Measurements from ENCODE around the gene ACSL6.

Gene ACSL6, protein sequence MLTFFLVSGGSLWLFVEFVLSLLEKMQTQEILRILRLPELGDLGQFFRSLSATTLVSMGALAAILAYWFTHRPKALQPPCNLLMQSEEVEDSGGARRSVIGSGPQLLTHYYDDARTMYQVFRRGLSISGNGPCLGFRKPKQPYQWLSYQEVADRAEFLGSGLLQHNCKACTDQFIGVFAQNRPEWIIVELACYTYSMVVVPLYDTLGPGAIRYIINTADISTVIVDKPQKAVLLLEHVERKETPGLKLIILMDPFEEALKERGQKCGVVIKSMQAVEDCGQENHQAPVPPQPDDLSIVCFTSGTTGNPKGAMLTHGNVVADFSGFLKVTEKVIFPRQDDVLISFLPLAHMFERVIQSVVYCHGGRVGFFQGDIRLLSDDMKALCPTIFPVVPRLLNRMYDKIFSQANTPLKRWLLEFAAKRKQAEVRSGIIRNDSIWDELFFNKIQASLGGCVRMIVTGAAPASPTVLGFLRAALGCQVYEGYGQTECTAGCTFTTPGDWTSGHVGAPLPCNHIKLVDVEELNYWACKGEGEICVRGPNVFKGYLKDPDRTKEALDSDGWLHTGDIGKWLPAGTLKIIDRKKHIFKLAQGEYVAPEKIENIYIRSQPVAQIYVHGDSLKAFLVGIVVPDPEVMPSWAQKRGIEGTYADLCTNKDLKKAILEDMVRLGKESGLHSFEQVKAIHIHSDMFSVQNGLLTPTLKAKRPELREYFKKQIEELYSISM

DNA sequence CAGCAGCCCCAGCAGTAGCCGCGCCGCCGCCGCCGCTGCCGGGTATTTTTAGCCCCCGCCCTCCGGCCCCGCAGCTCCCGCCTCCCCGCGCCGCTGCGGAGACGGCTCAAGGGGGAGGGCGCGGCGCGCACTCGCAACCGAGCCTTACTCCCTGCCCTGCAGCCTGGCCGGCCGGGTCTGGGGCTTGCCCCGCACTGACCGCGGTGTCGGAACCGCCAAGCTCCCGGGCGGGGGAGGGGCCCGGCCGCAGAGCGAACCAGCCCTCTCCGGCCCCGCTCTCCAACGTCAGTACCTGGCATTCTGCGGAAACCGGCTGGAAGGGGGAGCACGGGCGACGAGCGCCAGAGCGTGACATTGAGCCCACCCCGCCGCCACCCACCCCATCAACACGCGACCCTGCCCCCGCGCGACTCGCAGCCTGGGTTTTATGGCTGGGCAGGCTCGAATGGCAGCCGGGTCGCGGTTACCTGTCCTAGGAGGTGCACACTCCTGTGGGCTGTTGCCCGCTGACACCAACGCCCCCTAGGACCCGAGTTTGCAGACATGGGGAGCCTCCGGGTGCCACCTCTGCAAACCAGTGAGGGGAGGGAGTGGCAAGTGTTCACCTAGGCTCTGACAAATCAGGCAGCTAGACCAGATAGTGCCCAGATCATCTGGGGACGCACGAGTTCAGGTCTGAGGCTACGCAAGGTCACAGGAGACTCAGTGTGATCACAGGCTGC, at the start of gene ACSL6:
ACSL6 (minus strand) TSS at position 37 of the 722 bp plus-strand sequence. CDS start 105 bp downstream, outside the sequence.
- peak; percentile 33 for DNase-seq

DNA sequence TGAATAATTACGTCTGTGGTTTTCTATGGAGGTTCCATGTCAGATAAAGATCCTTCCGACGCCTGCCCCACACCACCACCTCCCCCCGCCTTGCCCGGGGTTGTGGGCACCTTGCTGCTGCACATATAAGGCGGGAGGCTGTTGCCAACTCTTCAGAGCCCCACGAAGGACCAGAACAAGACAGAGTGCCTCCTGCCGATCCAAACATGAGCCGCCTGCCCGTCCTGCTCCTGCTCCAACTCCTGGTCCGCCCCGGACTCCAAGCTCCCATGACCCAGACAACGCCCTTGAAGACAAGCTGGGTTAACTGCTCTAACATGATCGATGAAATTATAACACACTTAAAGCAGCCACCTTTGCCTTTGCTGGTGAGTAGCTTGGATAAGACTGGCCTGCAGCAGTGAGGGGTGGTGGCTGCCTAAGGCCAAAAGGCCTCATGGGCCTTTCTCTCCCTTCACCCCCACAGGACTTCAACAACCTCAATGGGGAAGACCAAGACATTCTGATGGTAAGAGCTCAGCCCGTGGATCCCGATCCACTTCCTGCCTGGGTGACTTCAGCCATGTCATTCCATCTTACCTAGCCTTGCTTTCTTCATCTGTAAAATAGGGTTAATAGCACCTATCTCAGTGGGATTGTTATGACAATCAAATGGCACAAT, 49.2 kb upstream of the ACSL6 start, which contains the start of gene IL3:
IL3 (plus strand) TSS at position 155 of the 661 bp plus-strand sequence; CDS start at position 207, 52 bp downstream.
- peak; percentile 20 for DNase-seq

DNA sequence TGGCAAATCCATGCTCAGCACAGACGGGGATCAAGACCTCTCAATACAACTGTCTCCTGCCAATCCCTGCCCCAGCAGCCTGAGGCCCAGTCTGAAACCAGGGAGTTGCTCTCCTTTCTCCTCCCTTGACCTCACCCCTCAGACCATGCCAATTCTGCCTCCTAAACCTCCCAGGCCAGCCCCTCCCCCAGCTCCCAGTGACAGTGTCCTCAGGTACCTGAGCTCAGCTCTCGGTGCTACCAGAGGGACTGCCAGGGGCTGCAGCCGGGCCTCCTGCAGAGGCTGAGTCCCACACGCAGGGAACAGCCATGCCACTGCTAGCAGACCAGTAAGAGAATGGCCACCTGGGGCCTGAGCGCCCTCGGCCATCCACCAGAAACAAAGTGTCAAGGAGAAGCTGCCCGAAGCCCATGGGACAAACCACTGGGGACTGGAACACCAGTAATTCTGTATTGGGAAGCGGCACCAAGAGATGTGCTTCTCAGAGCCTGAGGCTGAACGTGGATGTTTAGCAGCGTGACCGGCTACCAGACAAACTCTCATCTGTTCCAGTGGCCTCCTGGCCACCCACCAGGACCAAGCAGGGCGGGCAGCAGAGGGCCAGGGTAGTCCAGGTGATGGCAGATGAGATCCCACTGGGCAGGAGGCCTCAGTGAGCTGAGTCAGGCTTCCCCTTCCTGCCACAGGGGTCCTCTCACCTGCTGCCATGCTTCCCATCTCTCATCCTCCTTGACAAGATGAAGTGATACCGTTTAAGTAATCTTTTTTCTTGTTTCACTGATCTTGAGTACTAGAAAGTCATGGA, 48.4 kb upstream of the ACSL6 start:
- DNase-seq = peak; percentile 20

DNA sequence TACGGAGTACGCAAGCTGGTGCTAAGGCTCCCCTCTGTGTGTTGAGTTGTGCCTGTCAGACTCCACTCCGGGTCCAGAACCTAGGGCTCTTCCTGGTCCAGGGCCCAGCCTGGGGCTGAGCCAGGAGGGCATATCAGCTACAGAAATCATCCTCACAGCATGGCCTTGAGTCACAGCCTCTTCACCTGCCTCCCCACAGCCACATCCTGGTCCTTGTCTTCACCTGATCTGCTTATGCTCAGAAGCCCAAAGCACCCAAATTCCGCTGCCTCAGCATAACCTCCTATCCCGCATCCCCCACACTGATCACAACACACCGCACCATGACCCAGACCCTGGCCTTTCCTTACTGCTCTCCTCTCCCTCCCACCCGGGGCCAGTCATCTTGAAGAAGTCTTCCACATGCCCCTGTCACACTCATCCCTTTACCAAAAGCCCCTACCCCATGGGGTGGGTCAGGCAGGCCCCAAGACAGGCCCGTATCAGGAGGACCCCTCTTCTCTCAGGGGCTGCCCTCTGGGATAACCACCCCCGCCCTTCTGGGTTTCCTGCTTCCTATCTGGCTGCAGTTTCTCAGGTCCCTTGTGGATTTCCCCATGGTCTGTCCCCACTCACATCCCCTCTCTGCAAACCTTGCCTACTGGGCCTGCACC, 47.7 kb upstream of the ACSL6 start:
- peak; percentile 37 for DNase-seq

DNA sequence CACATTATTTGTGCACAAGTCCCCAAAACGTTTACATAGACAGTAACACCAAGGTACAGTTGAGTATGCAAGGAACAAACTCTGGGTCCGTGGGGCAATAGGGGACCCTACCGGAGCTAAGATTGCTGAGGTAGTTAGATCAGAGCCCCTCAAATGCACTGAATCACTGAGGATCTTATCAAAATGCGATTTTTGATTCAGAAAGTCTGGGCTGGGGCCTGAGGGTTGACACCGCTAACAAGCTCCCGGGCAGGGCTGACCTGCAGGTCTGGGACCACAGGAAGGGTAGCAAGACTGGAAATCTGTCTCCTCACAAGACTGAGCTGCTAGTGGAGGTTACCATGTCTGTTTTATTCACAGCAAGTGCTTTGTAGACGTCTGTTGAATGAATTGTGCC, 47.2 kb upstream of the ACSL6 start:
- peak; percentile 20 for DNase-seq

DNA sequence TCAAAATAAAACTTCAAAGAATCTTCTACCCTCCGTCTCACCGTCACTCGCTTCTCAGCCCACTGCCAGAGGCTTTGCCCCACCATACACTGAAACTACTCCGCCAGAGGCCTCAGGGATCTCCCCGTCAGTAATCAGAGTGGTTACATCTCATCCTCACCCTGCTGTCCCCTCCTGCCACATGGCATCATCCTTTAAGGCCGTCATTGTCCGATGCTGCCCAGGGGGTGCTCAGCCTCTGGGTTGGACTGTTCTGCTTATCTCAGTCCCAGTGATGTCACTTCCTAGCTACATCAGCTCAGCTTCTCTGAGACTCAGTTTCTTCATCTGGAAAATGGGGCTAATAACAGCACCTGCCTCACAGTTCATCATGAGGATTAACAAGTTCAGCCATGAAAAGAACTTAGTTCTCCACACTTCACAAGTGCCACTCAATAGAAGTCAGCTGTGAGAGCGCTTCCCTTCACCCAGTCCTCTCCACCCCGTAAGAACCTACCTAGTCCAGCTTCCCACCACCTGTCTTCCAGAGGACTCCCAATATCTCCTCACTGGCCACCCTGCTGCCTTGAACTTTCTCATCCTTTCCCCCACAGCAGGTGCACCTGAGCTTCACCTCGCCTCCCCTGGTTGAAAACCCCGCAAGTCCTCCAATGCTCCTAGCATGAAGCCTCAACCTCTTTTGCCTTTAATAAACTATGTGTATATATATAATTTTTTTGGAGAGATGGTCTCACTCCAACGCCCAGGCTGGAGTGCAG, 46.2 kb upstream of the ACSL6 start:
- no peak for DNase-seq

DNA sequence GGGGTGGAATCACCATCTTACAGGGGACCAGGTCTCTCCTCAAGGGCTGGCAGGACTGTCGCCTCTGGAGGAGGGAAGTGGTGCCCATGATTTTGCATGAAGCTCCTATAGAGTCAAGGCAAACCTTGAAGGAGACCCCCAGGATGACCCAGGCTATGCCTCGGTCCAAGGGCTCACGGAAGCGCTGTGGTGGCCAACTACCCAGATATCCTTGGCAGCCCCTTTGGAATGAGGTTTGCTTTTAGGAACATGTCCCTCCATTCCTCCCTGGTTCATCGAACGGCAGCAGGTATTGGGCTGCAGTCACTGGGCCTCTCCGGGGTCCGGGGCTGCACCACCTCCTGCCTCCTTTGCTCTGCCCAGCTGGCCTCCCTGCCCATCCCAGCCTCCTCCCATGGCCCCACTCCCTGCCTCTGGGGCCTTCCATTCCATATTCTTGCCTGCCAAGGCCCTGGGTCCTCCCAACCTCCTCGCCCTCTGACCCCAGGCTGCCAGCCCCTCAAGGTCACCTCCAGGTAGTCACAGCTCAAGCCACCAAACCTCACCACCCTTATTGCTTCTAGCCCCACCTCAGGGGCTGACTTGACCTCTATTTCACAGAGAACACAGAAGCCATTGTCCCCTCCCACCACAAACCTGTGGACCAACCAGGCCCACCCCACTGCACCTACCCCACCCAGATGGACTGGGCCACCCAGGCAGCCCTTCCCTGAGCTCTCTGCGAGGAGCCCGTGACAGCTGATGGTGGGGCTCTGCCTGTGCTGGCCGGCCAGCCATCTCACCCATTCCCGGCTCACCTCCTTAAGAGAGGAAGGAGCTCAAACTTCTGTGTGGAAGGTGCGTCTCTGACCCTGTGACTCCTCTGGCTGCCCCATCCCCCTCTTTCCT, 45.4 kb upstream of the ACSL6 start:
- no peak for DNase-seq

DNA sequence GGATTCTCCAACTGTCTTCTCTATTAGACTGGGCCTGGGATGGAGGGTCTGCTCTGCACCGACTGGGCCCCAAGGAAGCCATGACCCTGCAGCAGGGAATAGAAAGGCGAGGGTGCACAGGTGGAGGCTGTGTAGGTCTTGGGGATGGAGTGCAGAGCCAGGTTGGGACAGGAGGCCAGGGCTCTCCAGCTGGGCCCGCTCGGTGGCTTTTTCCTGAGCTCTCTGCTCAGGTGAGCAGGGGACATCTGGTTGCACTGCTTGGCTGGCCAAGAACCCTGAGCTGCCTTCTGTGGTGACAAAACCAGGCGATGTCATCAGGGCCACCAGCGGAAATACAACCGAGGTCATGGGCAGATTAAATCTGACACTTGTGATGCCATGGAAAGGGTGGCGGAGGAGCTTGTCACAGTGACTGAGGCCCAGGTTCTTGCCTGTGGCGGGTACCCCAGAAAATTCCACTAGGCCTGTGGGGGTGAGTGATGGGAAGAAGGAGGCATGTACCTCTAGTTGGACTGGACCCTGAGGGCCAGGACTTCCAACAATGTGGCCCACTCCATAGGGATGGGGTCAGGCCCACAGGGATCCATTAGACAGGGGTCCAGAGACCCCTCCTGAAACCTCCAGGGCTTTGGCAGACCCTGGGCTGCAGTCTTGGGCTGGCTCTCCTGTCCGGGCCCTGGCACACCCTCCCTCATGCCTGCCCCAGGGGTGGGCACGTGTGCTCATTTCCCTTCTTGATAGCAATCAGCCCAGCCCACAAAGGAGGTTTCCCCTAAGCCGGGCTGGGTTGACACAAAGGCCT, 44.6 kb upstream of the ACSL6 start:
- no peak for DNase-seq

DNA sequence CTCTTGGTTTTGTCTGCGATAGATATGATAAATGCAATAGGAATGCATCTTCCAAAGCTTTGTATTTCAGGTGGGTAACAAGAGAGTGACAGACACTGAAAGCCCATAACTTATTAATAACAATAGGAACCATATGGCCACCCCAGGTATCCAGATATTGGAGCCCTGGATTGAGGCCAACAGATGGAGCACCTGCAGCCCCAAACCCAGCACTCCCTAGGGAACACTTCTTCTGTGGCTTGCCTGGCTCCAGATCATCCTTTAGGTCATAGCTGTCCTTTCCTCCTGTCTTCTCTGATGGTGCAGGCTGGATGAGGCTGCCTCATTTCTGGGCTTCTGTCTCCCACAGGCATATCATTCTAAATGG, 44.0 kb upstream of the ACSL6 start:
- no peak for DNase-seq

DNA sequence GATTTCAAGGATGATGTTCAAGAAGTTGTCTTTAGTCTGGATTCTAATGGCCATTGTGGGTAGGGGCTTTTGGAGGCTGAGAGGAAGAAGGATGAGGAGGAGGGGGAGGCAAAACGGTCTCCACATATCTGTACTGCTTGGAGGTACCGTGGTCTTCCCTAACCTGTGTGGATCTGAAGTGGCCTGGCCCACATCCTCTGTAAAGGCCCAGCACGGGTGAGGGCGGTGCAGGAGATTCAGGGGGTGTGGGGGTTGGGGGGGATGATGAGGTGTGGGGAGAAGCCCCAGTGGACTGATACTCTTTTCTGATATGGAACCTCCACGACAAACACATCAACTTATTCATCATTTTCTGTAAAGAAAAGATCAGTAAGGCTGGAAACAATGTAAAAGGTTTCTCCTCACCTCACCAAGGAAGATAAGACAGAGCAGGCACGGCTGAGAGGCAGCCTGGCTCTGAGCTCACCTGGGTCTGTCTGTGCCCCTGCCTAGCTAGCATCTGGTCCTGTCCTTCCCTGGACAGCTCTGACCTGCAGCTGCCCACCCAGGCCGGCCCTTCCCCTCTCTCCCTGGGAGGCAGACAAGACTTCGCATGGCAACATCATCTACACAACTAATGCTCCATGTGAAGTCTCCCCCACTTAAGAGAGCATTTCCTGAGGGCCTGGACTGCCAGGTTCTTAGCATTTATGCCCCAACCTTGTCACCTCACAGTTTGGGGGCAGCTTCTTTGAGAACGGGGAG, 43.4 kb upstream of the ACSL6 start:
- no peak for DNase-seq

DNA sequence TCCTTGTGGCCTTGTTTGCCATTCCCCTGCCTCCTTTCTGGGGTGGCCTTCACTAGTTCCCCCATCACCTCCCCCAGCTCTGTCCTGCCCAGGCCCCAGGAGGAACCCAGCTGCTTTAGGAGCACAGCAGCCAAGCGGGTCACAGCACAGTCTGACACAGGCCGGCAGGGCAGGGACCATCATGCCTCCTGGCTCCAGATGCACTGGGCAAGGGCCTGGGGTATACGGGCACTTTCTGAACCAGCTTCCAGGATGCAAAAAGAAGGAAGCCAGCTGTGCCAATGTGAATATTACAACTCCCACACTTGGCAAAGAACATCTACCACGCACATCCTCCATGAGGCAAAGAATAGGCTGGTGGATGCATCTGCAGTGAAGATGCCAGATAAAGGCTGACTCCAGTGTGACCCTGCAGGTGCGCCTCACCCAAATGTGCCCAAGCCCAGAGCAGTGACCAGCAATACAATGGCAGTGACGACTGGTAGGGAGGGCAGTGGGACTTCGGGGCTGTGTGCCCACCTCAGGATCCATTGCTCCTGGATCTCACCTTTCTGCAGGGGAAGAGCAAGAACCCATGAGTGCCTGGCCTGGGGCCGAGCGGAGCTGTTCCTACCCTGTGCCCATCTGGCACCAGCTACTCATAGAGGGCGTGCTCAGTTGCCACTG, 42.7 kb upstream of the ACSL6 start:
- no peak for DNase-seq

DNA sequence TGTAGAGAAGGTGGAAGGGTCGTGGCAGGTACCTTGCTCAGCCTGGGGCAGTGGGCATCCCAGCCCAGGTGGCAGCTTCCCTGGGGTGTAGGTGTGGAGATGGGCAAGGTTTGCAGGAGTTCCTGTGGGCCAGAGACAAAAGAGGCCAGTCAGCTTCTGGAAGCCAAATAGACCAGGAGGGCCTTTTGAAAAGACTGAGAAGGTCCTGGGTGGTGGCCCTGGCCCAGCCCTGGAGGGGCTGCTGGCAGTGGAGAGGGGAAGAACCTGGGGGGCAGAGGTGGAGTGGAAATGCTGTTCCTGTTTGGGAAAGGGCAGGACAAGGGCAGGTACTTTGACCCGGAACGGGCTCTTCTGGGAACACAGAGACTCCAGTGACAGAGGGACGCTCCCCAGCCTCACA, 42.0 kb upstream of the ACSL6 start:
- DNase-seq = no peak

DNA sequence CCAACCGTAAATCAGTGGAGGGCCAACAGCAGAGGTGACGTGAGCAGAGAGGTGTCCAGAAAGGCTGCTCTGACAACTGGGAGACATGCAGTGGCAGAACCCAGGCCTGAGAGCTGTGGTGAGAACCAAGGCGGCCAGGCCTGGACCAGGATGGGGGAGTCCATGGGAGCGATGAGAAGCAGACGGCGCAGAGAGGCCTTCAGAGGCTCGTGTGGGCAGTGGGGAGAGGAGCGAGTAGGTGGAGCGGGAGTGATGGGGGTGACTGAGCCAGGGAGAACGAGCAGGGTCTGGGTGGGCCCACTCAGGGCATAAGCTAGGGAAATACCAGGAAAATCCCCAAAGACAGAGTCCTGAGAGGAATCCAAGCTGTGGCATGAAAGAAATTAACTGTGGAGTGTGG, 41.1 kb upstream of the ACSL6 start:
- DNase-seq = no peak

DNA sequence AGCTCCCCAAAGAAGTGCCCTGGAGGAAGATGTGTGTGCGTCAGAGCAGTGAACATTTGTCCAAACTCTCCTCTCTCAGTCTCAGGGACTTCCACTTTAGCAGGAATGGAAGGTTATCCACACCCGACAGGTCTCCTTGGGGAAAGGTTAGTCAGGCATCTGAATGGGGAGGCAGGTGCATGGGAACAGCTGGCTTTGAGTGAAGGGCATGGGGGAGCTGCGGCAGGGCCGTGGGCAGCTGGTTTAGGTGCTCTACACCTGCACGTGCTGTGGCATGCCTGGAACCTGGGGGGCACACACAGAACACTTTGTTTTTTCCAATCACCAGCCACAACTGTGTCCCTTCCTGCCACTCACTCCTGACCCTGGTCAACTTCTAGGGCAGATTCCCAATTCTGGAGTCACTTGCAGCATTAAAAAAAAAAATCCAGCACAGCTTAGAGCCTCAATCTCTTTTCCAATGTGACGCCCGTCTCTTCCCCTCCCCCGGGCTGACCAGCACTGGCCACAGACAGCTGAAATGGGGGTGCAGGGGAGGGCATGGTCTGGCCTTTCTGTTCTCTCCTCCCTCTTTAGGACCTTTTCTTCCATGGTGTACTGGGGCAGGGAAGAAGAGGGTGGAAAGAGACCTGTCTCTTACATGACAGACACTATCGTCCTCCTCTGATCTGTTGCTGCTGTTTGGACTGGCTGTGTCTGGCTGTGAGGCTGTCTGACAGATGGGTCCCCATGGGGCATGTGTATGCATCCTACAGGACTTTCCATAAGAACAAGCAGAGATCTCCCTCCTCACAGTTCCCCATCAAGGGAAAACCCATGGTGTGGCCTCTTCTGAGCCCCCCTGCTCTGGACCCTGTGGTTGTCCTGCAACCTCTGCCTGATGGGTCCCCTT, 39.4 kb upstream of the ACSL6 start:
- no peak for DNase-seq

DNA sequence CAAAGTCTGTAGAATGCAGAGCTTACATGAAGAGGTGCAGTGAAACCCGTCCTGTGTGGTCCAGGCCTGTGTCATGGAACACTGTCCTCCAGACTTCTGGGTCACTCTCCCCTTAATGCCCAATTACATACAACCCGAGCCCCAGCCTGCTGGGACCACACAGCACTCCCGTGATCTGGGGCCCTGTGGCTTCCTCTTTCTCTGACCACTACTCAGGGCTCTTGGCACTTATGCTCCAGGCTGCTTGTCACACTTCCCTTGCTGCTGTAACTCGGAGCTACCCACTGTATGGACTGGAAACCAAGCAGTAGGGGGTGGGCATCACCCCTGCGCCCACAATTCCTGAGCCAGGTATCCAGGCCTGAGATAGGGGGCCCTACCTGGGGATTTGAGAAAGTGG, 38.7 kb upstream of the ACSL6 start:
- DNase-seq = no peak

DNA sequence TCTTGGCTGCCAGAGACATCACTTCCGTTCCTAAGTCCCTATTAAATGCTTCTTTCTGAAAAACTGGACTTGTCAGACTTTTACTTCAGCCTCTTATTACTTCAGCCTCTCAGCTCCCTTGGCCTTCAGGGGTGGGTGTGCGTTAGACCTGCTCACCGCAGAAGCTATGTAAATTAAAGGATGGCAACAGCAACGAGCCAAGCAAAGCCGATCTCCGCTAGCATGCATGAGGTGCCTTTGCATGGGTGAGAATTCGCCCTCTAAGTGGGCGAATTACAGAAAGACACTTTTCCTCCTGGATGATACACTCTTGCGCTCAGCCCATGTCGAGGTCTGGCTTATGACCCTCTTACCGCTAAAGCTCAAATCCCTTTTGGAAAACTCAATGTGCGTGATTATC, 38.1 kb upstream of the ACSL6 start:
- DNase-seq = no peak

Data from right forelimb (tissue), 1 donor.